Measurements from ENCODE around the gene LHX3.

The LHX3 gene

GRCh38 chr9:136205707-136205992, 722 bp upstream of the LHX3 start:
- no peak for DNase-seq

GRCh38 chr9:136204145-136204805, 653 bp downstream of the LHX3 start:
- DNase-seq: no peak

DNA sequence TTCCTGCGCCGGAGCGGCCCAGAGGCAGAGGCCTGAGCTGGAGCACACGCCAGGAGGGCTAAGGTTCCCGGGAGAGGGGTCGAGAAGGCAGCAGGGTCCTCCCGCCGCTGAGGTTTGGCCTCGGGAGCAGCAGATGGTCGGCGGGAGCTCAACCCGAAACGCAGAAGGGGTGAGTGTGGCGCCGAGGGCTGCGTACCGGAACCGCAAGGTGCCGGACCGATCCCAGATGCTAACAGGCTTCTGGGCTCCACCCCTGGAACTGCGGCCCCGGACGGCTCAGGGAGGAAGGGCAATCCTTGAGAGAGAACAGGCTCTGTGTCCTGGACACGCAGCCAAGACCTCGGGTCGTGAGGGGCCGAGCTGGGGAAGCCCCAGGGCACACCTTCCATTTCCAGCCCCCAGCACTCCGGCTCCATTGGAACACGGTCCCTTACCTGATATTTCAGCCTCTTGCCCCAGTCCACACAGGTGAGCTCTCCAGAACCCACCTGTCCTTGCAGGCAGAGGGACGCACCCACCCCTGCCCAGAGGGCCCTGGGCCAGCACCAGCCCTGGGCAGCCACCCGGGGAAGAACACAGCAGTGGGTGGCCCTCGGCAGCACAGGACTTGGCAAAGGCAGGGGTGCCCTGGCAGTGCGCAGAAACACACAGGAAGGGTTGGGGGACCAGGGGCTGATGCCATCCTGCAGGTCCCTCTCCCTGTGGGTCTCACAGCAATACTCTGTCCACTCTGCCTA, 1.4 kb downstream of the LHX3 start:
- no peak for DNase-seq

- DNase-seq: no peak
Measured at GRCh38 chr9:136202454-136203407, 2.2 kb downstream of the LHX3 start.

DNA sequence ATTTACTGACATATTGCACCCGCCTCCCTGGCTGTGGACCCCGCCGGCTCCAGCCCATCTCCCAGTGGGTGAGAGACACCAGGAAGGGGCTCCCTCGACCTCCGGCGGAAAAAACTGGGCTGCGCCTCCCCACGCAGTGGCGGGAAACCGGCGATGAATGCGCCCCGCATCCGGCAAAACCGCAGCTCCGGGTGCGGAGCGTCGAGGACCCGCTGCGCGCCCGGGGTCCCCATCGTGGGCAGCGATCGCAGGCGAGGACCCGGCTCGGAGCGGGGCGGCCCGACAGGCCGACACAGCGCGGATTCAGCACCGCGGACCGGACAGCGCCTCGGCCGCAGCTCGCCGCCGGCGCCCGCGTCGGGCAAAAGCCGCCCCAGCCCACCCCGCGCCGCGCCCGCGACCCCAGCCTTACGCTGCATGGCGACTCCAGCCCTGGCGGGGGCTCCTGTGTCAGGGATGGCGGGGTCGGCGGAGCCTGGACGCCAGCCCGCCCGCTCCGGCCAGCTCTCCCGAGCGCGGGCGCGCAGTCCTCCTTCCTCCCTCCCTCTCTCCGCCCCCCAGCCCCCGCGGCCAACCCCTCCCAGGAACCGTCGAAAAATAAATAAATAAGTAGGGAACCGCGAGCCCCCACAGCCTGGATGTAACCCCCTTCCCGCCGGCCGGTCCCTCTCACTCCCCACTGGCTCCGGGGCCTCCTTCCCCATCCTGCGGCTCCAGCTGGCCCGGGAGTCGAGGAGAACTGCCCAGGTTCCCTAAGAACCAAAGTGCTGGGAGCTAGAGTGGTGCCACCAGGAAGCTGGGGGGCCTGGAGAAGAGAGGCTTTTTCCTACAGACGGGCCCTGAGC, 3.1 kb downstream of the LHX3 start:
- DNase-seq: no peak

DNA sequence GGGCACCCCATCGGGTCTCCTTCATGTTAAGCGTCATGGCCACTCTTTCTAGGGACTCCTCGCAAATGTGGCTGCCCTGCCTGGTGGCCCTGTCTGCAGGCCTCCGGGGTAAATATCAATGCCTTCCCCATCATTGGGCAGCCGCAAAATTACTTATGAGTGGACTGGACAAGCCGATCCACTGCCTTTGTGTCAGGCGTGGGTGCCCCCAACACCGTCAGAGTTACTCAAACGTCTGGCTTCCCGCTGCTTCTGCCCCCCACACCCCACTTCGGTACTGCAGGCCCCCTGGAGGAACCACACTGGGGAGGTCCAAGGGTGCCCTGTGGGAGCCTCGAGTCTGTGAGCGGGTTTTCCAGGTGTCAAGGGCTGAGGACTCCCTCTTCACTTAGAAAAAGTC, 3.8 kb downstream of the LHX3 start:
- no peak for DNase-seq

GRCh38 chr9:136200424-136200823, 4.5 kb downstream of the LHX3 start:
- no peak for DNase-seq

DNA sequence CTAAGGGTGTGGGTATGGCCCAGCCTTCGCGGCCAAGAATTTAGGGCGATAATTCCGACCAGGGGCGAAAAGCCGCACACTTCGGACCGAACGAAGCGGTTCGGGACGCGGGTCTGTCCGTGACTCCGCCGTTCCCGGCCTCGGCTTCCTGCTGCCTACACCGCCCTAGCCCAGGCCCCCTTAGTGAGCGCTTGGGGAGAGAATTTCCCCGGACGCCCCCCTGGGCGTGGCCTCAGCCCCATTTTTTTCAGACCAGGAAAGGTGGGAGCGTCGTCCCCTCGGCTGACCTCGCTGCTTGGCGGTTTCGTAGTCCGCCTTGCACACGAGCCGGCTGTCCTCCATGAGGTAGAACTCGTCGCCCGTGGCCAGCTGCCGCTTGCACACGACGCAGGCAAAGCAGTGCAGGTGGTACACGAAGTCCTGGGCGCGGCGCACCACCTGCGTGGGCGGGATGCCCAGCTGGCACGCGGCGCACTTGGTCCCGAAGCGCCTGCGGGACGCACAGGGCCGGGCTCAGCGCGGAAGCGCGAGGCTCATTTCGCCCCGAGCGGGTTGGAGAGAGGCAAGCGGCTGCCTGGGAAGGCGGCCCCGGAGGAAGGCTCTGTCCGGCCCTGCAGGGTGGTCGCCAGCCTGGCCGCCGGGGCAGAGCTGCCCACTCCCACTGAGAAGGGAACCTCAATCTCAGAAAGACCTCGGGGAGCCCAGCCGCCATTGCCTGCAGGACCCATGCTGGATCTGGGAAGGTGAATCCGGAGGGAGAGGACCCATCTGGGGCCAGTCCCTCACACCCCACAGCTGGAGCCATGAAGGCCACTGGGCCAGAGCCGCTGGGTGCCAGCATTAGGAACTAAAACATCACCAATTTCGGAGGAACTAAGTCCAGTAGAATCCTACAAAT, 5.3 kb downstream of the LHX3 start:
- DNase-seq: no peak

DNA sequence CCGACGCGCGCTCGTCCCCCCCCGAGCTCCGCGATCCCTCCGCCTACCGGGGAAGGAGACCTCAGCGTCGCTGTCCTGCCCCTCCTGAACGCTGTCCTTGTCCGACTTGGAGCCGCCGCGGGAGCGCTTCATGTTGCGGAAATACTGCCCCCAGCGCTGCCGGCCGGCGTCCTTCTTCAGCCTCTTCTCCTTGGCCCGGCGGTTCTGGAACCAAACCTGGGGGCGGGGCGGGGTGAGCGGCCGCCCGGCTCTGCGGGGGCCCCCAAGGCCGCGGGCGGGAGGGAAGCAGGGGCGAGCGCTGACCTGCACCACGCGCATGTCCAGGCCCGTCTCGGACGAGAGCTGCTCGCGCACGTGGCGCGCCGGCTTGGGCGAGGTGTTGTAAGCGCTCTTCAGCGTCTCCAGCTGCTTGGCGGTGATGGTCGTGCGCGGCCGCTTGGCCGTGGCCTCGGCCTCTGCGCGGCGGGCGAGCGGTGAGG, 6.3 kb downstream of the LHX3 start:
- no peak for DNase-seq

GRCh38 chr9:136197930-136198604, 6.9 kb downstream of the LHX3 start:
- DNase-seq: no peak

DNA sequence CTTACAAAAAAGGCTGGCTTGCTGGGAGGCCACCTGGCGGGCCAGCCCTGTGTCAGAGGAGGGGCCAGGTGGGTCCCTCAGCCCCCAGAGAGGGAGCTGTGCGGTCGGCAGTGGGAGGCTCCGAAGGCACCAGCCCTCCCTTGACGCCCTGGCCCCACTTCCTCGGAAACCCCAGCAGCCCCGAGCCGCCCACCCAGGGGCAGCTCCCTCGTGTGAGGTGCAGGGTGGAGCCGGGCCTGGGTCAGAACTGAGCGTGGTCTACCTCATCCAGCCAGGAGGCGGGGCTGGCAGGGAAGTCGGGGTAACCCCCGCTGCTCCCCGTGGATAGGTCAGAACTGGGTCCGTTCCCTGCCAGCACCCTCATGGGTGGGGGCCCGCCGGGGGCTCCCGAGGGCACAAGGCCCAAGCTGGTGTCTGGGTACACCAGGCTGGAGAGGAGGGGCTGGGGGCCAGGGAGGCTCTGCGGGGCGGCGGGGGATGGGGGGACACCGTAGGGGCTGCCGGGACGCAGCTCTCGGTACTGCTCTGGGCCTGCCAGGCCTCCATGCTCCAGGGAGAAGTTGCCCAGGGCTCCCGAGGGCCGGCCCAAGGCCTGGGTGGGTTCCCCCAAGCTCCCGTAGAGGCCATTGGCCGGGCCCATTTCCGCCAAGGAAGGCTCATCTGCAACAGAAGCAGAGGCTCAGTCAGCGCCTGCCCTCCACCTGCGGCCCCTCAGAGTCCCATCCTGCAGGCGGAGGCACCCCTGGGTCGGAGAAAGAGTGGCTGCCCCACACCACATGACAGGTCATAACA, 7.6 kb downstream of the LHX3 start:
- no peak for DNase-seq

- no peak for DNase-seq
Measured at GRCh38 chr9:136196404-136197083, 8.4 kb downstream of the LHX3 start.

DNA sequence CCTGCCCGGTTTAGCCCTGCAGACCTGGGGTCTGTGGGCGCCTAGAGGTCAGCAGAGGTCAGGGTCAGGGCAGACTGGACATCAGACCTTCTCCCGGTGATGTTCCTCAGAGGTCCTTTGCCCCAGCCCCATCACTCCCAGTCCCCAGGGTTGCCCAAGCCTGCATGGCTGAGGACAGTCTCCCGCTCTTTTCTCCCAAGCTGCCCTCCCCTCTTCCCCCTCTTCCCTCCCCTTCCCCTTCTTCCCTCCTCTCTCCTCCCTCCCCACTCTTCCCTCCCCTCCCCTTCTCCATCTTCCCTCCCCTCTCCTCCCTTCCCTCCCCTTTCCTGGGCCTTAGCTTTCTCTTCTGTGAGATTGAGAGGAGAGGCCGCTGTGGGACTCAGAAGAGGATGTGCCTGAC, 10.4 kb downstream of the LHX3 start:
- no peak for DNase-seq

DNA sequence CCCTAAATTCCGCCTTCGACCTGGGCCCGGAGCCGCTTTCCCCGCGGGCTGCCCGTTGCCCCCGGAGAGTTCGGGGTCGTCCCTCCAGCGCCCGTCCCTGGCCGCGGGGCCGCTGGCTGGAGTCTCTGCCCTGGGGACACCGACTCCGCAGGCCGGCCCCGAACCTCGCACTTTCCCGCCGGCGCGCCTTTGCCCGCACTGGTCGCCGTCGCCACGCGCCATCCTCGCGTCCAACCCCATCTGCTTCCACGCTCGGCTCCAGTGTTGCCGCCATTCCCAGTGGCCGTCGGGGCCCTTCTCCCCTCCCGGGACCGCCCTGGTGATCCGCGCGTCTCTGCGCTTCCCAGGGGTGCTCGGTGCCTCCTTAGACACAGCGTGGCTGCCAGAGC, 11.0 kb downstream of the LHX3 start:
- no peak for DNase-seq

GRCh38 chr9:136193127-136193890, 11.6 kb downstream of the LHX3 start:
- DNase-seq: peak; percentile 32

DNA sequence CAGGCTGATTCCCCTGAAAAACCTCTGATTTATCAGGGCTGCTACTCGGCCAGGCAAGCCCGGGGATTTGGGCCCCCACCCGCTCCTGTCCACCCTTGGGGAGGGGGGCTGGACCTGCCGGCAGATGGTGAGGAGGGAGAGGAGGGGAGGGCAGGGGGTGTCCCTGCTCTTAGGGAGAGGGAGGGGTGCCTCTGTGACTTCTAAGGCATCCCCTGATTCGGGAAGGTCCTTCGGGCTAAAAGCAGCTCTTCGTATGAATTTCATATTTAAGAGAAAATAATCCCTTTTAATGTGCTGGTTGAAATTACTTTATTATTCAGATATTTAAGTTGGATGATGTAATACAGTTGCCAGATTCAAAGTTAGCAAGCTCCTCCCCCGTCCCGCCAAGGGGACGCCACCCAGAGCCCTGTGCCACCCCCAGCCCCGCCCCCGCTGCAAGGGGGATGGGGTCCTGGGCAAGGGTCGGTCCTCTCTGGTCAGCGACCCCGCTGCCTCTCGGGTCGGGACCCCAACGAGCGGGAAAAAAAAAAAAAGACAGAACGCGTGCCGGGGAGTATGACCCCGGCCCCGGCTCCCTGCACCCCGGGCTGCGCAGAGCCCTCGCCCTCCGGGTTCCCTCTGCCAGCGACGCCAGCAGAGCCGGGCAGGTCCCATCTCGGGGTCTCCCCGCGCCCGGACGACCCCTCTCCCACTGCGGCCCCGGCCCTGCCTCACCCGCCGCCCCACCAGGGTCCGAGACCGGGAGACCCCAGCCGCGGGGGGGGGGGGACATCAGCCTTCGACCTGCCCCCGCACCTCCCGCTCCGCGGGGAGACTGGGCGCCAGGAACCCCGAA, 12.4 kb downstream of the LHX3 start:
- DNase-seq: no peak

DNA sequence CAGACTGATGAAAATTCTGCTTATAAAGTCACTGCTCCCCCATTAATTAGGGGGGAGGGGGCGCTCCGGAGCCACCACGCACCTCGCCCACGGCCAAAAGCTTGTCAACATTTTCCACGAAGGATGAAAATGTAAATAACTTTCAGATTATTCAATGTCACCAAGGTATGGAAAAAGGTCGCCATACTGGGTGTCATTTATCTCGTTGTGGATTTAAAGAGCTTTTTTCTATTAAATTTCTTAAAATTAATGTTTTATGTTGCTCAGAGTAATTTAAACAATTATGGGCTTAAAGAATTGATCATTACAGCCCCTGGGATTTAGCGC, 13.0 kb downstream of the LHX3 start:
- no peak for DNase-seq

Data from NCI-H2171 (cell line).